GM12878 (cell line): Measurements from ENCODE around the gene SNAPIN. TPM values are rescaled to one million over a fixed set of nuclear protein-coding genes. Genes with fewer than 3 reads are reported as not detected.

Experiments used
- EGR1 ChIP-seq, 2 experiments: IDR thresholded peaks; 1 replicate in 1 of 2; 2 replicates in 1 of 2; pipeline ENCODE4 v1.6.1; 2011 to 2012; ENCODE audit warnings: low read depth in 2 of 2, low read length in 2 of 2, borderline replicate concordance in 1 of 2, mild to moderate bottlenecking in 1 of 2, moderate library complexity in 1 of 2
- ESRRA ChIP-seq: IDR thresholded peaks from 2 replicates; pipeline ENCODE4 v1.6.1; 2012; ENCODE audit warnings: mild to moderate bottlenecking, low read length, improper control_type of control experiment
- EZH2 ChIP-seq: IDR thresholded peaks from 2 replicates; pipeline ENCODE4 v1.6.1; 2012; ENCODE audit warnings: low read depth, mild to moderate bottlenecking, control low read depth, inconsistent platforms, low read length, borderline replicate concordance; ENCODE audit not compliant: control insufficient read depth
- FOS ChIP-seq: IDR thresholded peaks from 3 replicates; pipeline ENCODE4 v1.6.1; 2011; ENCODE audit warnings: borderline replicate concordance; ENCODE audit not compliant: insufficient read length; ENCODE audit errors: extremely low read depth
- MEF2A ChIP-seq: IDR thresholded peaks from 2 replicates; pipeline ENCODE4 v1.6.1; 2011; ENCODE audit warnings: low read depth, mild to moderate bottlenecking, low read length, moderate library complexity; ENCODE audit not compliant: insufficient read depth
- RAD21 ChIP-seq: IDR thresholded peaks from 2 replicates; pipeline ENCODE4 v1.6.1; 2011; ENCODE audit warnings: mild to moderate bottlenecking, low read depth, low read length, moderate library complexity; ENCODE audit not compliant: insufficient read depth
- RAD51 ChIP-seq: fragments of 450-650 bp; IDR thresholded peaks from 2 replicates; pipeline ENCODE4 v1.6.1; 2016; ENCODE audit warnings: moderate library complexity, mild to moderate bottlenecking, inconsistent platforms
- RFX5 ChIP-seq: IDR thresholded peaks from 2 replicates; pipeline ENCODE4 v1.6.1; 2011; ENCODE audit warnings: low read depth, low read length, improper control_type of control experiment
- ZNF217 ChIP-seq: fragments of 450-650 bp; IDR thresholded peaks from 2 replicates; pipeline ENCODE4 v1.6.1; 2017; ENCODE audit warnings: antibody characterized with exemption, mild to moderate bottlenecking
- ZZZ3 ChIP-seq: IDR thresholded peaks from 2 replicates; pipeline ENCODE4 v1.6.1; 2011; ENCODE audit warnings: low read depth; ENCODE audit not compliant: control insufficient read depth, insufficient read length
- polyA plus RNA-seq, 11 experiments: library from polyadenylated mRNA; depleted of rRNA in 4 of 11; unstranded in 6 of 11; stranded (reverse) in 5 of 11; fragments of >200 nt; fragmentation: Nextera tagmentation in 4 of 11; fragmentation: Illumina TruSeq in 1 of 11; extraction: Ambion mirVana in 4 of 11; extraction: Trizol in 1 of 11; gene quantifications; 1 replicate in 1 of 11; 2 replicates in 10 of 11; pipeline versions ENCODE4 v1.2.1 to v1.2.3, GENCODE V29; 2011 to 2016; ENCODE audit warnings: inconsistent platforms in 2 of 11, missing spikeins in 2 of 11, low read depth in 1 of 11
- total RNA-seq, 4 experiments: library from RNA; depleted of rRNA in 3 of 4; stranded (reverse); fragments of >200 nt in 3 of 4; fragmentation: Illumina TruSeq in 1 of 4; extraction: Trizol in 1 of 4; gene quantifications; 2 replicates each; pipeline versions ENCODE4 v1.2.1 to v1.2.3, GENCODE V29; 2013 to 2021
- TF ChIP-seq, protein P1 (sequence below): fragments of 450-650 bp; IDR thresholded peaks from 2 replicates; pipeline ENCODE4 v1.6.1; 2017; ENCODE audit warnings: antibody characterized with exemption, mild to moderate bottlenecking, moderate library complexity
- TF ChIP-seq, protein P2 (sequence below): fragments of 450-650 bp; IDR thresholded peaks from 2 replicates; pipeline ENCODE4 v1.6.1; 2018; ENCODE audit warnings: mild to moderate bottlenecking, low read depth, moderate library complexity; ENCODE audit not compliant: partially characterized antibody

SNAPIN gene
- total and polyA plus RNA-seq, 10 of the 15 experiments (the other 5 are each of a cell fraction or from before 2014, with no cell fraction given) = 12.4 to 78.1 (median 38.6) TPM

DNA sequence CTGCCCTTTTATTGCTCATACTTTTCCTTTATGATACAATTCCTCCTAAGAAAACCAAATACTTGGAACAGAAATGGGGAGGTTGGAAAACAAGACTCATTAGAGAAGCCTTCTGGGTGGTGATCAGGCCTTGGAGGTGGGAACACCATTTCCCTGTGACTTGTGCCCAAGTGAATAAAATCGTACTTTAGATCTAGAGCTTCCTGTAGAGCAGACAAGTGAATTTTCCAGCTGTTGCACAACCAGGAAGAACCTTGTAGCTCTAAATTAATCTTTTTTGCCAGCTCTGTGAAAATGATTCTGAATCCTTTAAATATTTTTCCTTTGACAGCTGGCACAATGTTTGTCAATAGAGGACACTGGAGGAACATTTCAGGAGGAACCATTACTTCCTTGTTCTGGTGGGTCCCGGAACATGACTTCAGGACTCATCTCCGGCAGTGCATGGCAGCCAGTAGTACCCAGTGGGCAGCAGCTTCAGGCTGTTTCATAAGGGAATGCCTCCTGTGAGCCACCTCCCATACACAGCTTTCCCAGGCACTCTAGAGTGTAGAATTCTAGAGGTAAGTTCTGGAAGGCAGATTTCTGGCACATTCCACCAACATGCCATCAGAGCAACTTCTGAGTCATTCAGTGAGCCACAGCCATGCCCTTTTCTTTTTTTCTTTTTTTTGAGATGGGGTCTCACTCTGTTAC lies 5.5 kb upstream of the SNAPIN start (continued):
- TF ChIP-seq, protein P1, sequence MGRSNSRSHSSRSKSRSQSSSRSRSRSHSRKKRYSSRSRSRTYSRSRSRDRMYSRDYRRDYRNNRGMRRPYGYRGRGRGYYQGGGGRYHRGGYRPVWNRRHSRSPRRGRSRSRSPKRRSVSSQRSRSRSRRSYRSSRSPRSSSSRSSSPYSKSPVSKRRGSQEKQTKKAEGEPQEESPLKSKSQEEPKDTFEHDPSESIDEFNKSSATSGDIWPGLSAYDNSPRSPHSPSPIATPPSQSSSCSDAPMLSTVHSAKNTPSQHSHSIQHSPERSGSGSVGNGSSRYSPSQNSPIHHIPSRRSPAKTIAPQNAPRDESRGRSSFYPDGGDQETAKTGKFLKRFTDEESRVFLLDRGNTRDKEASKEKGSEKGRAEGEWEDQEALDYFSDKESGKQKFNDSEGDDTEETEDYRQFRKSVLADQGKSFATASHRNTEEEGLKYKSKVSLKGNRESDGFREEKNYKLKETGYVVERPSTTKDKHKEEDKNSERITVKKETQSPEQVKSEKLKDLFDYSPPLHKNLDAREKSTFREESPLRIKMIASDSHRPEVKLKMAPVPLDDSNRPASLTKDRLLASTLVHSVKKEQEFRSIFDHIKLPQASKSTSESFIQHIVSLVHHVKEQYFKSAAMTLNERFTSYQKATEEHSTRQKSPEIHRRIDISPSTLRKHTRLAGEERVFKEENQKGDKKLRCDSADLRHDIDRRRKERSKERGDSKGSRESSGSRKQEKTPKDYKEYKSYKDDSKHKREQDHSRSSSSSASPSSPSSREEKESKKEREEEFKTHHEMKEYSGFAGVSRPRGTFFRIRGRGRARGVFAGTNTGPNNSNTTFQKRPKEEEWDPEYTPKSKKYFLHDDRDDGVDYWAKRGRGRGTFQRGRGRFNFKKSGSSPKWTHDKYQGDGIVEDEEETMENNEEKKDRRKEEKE = no peak
- TF ChIP-seq EGR1 (IDR thresholded peaks at IDR 0.05; ENCODE audit: borderline replicate concordance in 1 of 2, low read depth in 2 of 2, low read length in 2 of 2) = no peak
- no peak for TF ChIP-seq MEF2A
- no peak for TF ChIP-seq RAD21
- TF ChIP-seq ZNF217 = no peak
- TF ChIP-seq ESRRA = no peak
- no peak for TF ChIP-seq ZZZ3
- no peak for TF ChIP-seq RFX5
- TF ChIP-seq, protein P2, sequence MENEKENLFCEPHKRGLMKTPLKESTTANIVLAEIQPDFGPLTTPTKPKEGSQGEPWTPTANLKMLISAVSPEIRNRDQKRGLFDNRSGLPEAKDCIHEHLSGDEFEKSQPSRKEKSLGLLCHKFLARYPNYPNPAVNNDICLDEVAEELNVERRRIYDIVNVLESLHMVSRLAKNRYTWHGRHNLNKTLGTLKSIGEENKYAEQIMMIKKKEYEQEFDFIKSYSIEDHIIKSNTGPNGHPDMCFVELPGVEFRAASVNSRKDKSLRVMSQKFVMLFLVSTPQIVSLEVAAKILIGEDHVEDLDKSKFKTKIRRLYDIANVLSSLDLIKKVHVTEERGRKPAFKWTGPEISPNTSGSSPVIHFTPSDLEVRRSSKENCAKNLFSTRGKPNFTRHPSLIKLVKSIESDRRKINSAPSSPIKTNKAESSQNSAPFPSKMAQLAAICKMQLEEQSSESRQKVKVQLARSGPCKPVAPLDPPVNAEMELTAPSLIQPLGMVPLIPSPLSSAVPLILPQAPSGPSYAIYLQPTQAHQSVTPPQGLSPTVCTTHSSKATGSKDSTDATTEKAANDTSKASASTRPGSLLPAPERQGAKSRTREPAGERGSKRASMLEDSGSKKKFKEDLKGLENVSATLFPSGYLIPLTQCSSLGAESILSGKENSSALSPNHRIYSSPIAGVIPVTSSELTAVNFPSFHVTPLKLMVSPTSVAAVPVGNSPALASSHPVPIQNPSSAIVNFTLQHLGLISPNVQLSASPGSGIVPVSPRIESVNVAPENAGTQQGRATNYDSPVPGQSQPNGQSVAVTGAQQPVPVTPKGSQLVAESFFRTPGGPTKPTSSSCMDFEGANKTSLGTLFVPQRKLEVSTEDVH = no peak
- TF ChIP-seq EZH2 = no peak
- no peak for TF ChIP-seq RAD51
- TF ChIP-seq FOS = no peak
- TF ChIP-seq, all 136 proteins: peak for 0
